ENCODE data around the gene ZNF784. TPM values are rescaled to one million over a fixed set of nuclear protein-coding genes. Genes with fewer than 3 reads are reported as not detected.
A peak's percentile ranks its signal among the peaks of the same experiment; 100 is the strongest.

The ZNF784 gene
- polyA plus RNA-seq, 2 of the 4 experiments (the other 2 are of a cell fraction) = 3.5 to 6.6 TPM

- POLR2A ChIA-PET = interaction anchor here (0.6 to 2.7 kb wide), 7 partner anchors 13 to 537 kb away, joined by 3 to 44 read pairs (median 13); partner anchors contain the start of gene ZNF628
- 19% methylated on average over 5 of the region's 15 CpGs for WGBS (ENCODE audit: missing lambda C conversion rate)
- Histone ChIP-seq H3K4me2 (peak overlapping the region; percentile 81), H3K9me3 (no peaks in the 10 kb centered on the region), H3K4me1 (peaks cover 20% of the 10 kb centered on the region), H3K27ac (peak overlapping the region; percentile 95 to 96), H3K4me3 (peak overlapping the region; percentile 69)
- CTCF ChIA-PET = interaction anchor here (1.5 to 16.7 kb wide), 3 partner anchors 17 to 90 kb away, joined by 3 to 348 read pairs (median 8); no protein-coding TSS in a partner anchor
- TF ChIP-seq POLR2A (IDR thresholded peaks at IDR 0.05; ENCODE audit: low read length) (peak; percentile 20; the same call in 1 of the 2 replicates), RARB (CRISPR knock-in tag; IDR thresholded peaks at IDR 0.05) (no peak), ZNF302 (CRISPR knock-in tag; IDR thresholded peaks at IDR 0.05) (no peak)
- ATAC-seq (no peak; a peak in 1 of 6 replicates), FAIRE-seq (no peak), DNase-seq (ENCODE audit: low read depth in 1 of 2, low spot score in 1 of 2) (peak in 1 of 2 experiments; percentile 57)
Observed at GRCh38 chr19:55600662-55601028, 23.7 kb downstream of the ZNF784 start.

GRCh38 chr19:55599842-55600661, 24.3 kb downstream of the ZNF784 start, which contains the start of gene ZNF524:
TSS of gene ZNF524 (plus strand) at chr19:55600288. CDS start at chr19:55602113, 1,825 bp downstream.
- WGBS (ENCODE audit: missing lambda C conversion rate) = 1% methylated on average over 45 of the region's 97 CpGs
- H3K27ac ChIP-seq = peak within 1 kb of the TSS; percentile 95 to 96
- DNase-seq (ENCODE audit: low read depth in 1 of 2, low spot score in 1 of 2) (peak; percentile 87 to 94), FAIRE-seq (no peak), ATAC-seq (peak; percentile 70 to 78)
- H3K4me2 ChIP-seq = peak within 1 kb of the TSS; percentile 81
- CTCF ChIA-PET = interaction anchor here (0.6 to 16.7 kb wide), 11 partner anchors 15 to 467 kb away, joined by 3 to 348 read pairs (median 3); no protein-coding TSS in a partner anchor
- POLR2A ChIA-PET = interaction anchor here (0.6 to 2.7 kb wide), 25 partner anchors 12 to 537 kb away, joined by 3 to 44 read pairs (median 7); partner anchors contain the start of genes HSPBP1, ISOC2, U2AF2 and UBE2S
- H3K4me1 ChIP-seq = peaks cover 20% of the 10 kb centered on the region
- peak within 1 kb of the TSS; percentile 69 for H3K4me3 ChIP-seq
- no peaks in the 10 kb centered on the region for H3K9me3 ChIP-seq
- no peak for TF ChIP-seq ZFP36 (IDR thresholded peaks at IDR 0.05; ENCODE audit: borderline replicate concordance, partially characterized antibody)
- no peak for TF ChIP-seq RNF2 (IDR thresholded peaks at IDR 0.05; ENCODE audit: borderline replicate concordance, low read depth)
- no peak for TF ChIP-seq CBX8 (IDR thresholded peaks at IDR 0.05)
- peak; percentile 26; the same call in 1 of the 2 replicates for TF ChIP-seq GATA3 (IDR thresholded peaks at IDR 0.05; ENCODE audit: borderline replicate concordance)
- peak; percentile 83; the same call in 1 of the 2 replicates for TF ChIP-seq TP53 (CRISPR knock-in tag; IDR thresholded peaks at IDR 0.05)
- 0 out of 2 replicates have a peak, but pooled peaks have one; percentile 34 for TF ChIP-seq MAZ (IDR thresholded peaks at IDR 0.05; ENCODE audit: borderline replicate concordance, low read depth, low read length)
- TF ChIP-seq, protein P1, sequence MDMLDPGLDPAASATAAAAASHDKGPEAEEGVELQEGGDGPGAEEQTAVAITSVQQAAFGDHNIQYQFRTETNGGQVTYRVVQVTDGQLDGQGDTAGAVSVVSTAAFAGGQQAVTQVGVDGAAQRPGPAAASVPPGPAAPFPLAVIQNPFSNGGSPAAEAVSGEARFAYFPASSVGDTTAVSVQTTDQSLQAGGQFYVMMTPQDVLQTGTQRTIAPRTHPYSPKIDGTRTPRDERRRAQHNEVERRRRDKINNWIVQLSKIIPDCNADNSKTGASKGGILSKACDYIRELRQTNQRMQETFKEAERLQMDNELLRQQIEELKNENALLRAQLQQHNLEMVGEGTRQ (IDR thresholded peaks at IDR 0.05) = no peak
- TF ChIP-seq BHLHE40 (IDR thresholded peaks at IDR 0.05; ENCODE audit: low read depth, low read length) = no peak
- TF ChIP-seq NPAS2 (CRISPR knock-in tag; IDR thresholded peaks at IDR 0.05; ENCODE audit: borderline replicate concordance) = no peak
- 0 out of 2 replicates have a peak, but pooled peaks have one; percentile 9 for TF ChIP-seq EHF (CRISPR knock-in tag; IDR thresholded peaks at IDR 0.05)
- TF ChIP-seq JUN (IDR thresholded peaks at IDR 0.05) = peak in 1 of 2 experiments; percentile 65; a peak in 4 of 5 replicates
- TF ChIP-seq, protein P2, sequence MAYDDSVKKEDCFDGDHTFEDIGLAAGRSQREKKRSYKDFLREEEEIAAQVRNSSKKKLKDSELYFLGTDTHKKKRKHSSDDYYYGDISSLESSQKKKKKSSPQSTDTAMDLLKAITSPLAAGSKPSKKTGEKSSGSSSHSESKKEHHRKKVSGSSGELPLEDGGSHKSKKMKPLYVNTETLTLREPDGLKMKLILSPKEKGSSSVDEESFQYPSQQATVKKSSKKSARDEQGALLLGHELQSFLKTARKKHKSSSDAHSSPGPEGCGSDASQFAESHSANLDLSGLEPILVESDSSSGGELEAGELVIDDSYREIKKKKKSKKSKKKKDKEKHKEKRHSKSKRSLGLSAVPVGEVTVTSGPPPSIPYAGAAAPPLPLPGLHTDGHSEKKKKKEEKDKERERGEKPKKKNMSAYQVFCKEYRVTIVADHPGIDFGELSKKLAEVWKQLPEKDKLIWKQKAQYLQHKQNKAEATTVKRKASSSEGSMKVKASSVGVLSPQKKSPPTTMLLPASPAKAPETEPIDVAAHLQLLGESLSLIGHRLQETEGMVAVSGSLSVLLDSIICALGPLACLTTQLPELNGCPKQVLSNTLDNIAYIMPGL (CRISPR knock-in tag; IDR thresholded peaks at IDR 0.05; ENCODE audit: borderline replicate concordance) = no peak
- no peak for TF ChIP-seq FOSB (CRISPR knock-in tag; IDR thresholded peaks at IDR 0.05)
- TF ChIP-seq ZC3H11A (IDR thresholded peaks at IDR 0.05) = no peak
- no peak for TF ChIP-seq CBX2 (IDR thresholded peaks at IDR 0.05; ENCODE audit: borderline replicate concordance, low read depth)
- no peak for TF ChIP-seq KDM5A (IDR thresholded peaks at IDR 0.05)
- TF ChIP-seq MAFK (IDR thresholded peaks at IDR 0.05; ENCODE audit: partially characterized antibody) = no peak
- TF ChIP-seq NR3C1 (IDR thresholded peaks at IDR 0.05) = no peak
- TF ChIP-seq, protein P3, sequence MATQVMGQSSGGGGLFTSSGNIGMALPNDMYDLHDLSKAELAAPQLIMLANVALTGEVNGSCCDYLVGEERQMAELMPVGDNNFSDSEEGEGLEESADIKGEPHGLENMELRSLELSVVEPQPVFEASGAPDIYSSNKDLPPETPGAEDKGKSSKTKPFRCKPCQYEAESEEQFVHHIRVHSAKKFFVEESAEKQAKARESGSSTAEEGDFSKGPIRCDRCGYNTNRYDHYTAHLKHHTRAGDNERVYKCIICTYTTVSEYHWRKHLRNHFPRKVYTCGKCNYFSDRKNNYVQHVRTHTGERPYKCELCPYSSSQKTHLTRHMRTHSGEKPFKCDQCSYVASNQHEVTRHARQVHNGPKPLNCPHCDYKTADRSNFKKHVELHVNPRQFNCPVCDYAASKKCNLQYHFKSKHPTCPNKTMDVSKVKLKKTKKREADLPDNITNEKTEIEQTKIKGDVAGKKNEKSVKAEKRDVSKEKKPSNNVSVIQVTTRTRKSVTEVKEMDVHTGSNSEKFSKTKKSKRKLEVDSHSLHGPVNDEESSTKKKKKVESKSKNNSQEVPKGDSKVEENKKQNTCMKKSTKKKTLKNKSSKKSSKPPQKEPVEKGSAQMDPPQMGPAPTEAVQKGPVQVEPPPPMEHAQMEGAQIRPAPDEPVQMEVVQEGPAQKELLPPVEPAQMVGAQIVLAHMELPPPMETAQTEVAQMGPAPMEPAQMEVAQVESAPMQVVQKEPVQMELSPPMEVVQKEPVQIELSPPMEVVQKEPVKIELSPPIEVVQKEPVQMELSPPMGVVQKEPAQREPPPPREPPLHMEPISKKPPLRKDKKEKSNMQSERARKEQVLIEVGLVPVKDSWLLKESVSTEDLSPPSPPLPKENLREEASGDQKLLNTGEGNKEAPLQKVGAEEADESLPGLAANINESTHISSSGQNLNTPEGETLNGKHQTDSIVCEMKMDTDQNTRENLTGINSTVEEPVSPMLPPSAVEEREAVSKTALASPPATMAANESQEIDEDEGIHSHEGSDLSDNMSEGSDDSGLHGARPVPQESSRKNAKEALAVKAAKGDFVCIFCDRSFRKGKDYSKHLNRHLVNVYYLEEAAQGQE (IDR thresholded peaks at IDR 0.05) = peak; percentile 45; the same call in 1 of the 2 replicates
- TF ChIP-seq FOSL2 (IDR thresholded peaks at IDR 0.05) = no peak
- no peak for TF ChIP-seq FOSL2 (CRISPR knock-in tag; IDR thresholded peaks at IDR 0.05)
- TF ChIP-seq PHF8 (IDR thresholded peaks at IDR 0.05; ENCODE audit: borderline replicate concordance, low read depth) = no peak; the same call in 1 of the 2 replicates
- TF ChIP-seq EHMT2 (IDR thresholded peaks at IDR 0.05; ENCODE audit: low read depth) = no peak
- peak; percentile 69; the same call in 1 of the 2 replicates for TF ChIP-seq RFX5 (IDR thresholded peaks at IDR 0.05)
- no peak for TF ChIP-seq KDM1A (IDR thresholded peaks at IDR 0.05; ENCODE audit: low read depth)
- TF ChIP-seq HOXB5 (CRISPR knock-in tag; IDR thresholded peaks at IDR 0.05) = no peak; the same call in 1 of the 2 replicates
- TF ChIP-seq RAD21 (conservative IDR thresholded peaks at IDR 0.05 in 1 of 2, IDR thresholded peaks at IDR 0.05 in 1 of 2) = no peak; a peak in 1 of 5 replicates

Data from A549 (cell line).